SK-N-SH treated with all-trans-retinoic acid at 6 μM for 48 hours (cell line): ENCODE data around the gene TGFBR3.

ENCODE experiments used
- ATAC-seq: fragments of 200-7000 bp; cut with Tn5 transposase; 3 replicates; pipeline ENCODE4 v1.9.1; 2020; ENCODE audit warnings: mild to moderate bottlenecking, moderate library complexity
- ARNTL ChIP-seq: fragments of 450-650 bp; formaldehyde crosslinking; IDR thresholded peaks from 2 replicates; pipeline ENCODE4 v1.5.0; 2020; ENCODE audit warnings: low read depth, mild to moderate bottlenecking, moderate library complexity, borderline replicate concordance
- BACH2 ChIP-seq: fragments of 250-450 bp; sonication (Bioruptor Pico); IDR thresholded peaks from 2 replicates; pipeline ENCODE4 v1.9.0; 2021; ENCODE audit warnings: mild to moderate bottlenecking, borderline replicate concordance
- CSDC2 ChIP-seq: fragments of 250-450 bp; sonication (Bioruptor Pico); IDR thresholded peaks from 2 replicates; pipeline ENCODE4 v1.5.0; 2020; ENCODE audit warnings: mild to moderate bottlenecking, moderate library complexity
- GLIS3 ChIP-seq: fragments of 250-450 bp; sonication (Bioruptor Pico); IDR thresholded peaks from 2 replicates; pipeline ENCODE4 v1.5.0; 2020; ENCODE audit warnings: mild to moderate bottlenecking, moderate library complexity
- ISL1 ChIP-seq: fragments of 250-450 bp; sonication (Bioruptor Pico); IDR thresholded peaks from 2 replicates; pipeline ENCODE4 v2.1.2; 2022; ENCODE audit warnings: mild to moderate bottlenecking, moderate library complexity
- OSR1 ChIP-seq: fragments of 250-450 bp; sonication (Bioruptor Pico); IDR thresholded peaks from 2 replicates; pipeline ENCODE4 v1.8.0; 2022; ENCODE audit warnings: moderate library complexity, mild to moderate bottlenecking, inconsistent platforms
- PPARA ChIP-seq: fragments of 250-450 bp; sonication (Bioruptor Pico); IDR thresholded peaks from 2 replicates; pipeline ENCODE4 v1.5.0; 2020; ENCODE audit warnings: mild to moderate bottlenecking, borderline replicate concordance
- RARB ChIP-seq: fragments of 250-450 bp; sonication (Bioruptor Pico); IDR thresholded peaks from 2 replicates; pipeline ENCODE4 v1.8.0; 2021; ENCODE audit warnings: mild to moderate bottlenecking, moderate library complexity
- TCF4 ChIP-seq: fragments of 250-450 bp; sonication (Bioruptor Pico); IDR thresholded peaks from 2 replicates; pipeline ENCODE4 v1.8.0; 2021; ENCODE audit warnings: mild to moderate bottlenecking, moderate library complexity, borderline replicate concordance
- TOX ChIP-seq: fragments of 250-450 bp; sonication (Bioruptor Pico); IDR thresholded peaks from 2 replicates; pipeline ENCODE4 v1.8.0; 2021; ENCODE audit warnings: mild to moderate bottlenecking, moderate library complexity, borderline replicate concordance
- ZC3H10 ChIP-seq: fragments of 250-450 bp; sonication (Bioruptor Pico); IDR thresholded peaks from 2 replicates; pipeline ENCODE4 v1.5.1; 2021; ENCODE audit warnings: mild to moderate bottlenecking, moderate library complexity
- ZFP3 ChIP-seq: fragments of 250-450 bp; sonication (Bioruptor Pico); IDR thresholded peaks from 2 replicates; pipeline ENCODE4 v1.5.0; 2020; ENCODE audit warnings: mild to moderate bottlenecking, moderate library complexity
- ZFP30 ChIP-seq: fragments of 450-650 bp; formaldehyde crosslinking; IDR thresholded peaks from 2 replicates; pipeline ENCODE4 v1.5.0; 2022; ENCODE audit warnings: mild to moderate bottlenecking, moderate library complexity
- ZNF70 ChIP-seq: fragments of 450-650 bp; formaldehyde crosslinking; IDR thresholded peaks from 2 replicates; pipeline ENCODE4 v1.5.0; 2020; ENCODE audit warnings: mild to moderate bottlenecking, moderate library complexity
- ZNF8 ChIP-seq: fragments of 450-650 bp; formaldehyde crosslinking; IDR thresholded peaks from 2 replicates; pipeline ENCODE4 v1.5.0; 2020; ENCODE audit warnings: mild to moderate bottlenecking, moderate library complexity
- TF ChIP-seq, protein P1 (sequence below): fragments of 250-450 bp; sonication (Bioruptor Pico); IDR thresholded peaks from 2 replicates; pipeline ENCODE4 v1.5.1; 2020; ENCODE audit warnings: low read depth, mild to moderate bottlenecking, moderate library complexity
- TF ChIP-seq, protein P2 (sequence below): fragments of 250-450 bp; sonication (Bioruptor Pico); IDR thresholded peaks from 2 replicates; pipeline ENCODE4 v1.5.0; 2020; ENCODE audit warnings: mild to moderate bottlenecking, moderate library complexity
- TF ChIP-seq, protein P3 (sequence below): fragments of 250-450 bp; sonication (Bioruptor Pico); IDR thresholded peaks from 2 replicates; pipeline ENCODE4 v1.8.0; 2020; ENCODE audit warnings: mild to moderate bottlenecking, moderate library complexity, borderline replicate concordance
- TF ChIP-seq, protein P4 (sequence below): fragments of 250-450 bp; sonication (Bioruptor Pico); IDR thresholded peaks from 2 replicates; pipeline ENCODE4 v1.5.1; 2021; ENCODE audit warnings: mild to moderate bottlenecking, moderate library complexity

The TGFBR3 gene

DNA sequence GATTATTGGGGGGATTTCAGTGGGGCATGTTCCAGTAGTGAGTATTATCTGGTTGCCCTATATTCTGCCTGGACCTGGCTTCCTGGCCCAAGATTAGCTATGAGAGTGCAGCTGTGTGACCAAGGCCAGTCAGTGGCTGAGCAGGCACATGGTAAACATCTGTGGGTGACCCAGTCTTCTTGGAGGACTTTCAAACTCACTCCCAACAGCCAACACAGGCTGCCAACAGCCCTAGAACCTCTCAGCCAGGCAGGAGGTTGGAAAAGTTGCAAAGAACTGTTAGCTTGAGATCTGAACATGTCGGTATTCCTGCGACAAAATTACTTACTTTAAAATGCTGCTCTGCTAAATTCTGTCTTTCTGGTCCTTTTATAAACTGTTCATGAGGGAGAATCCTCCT lies 192.4 kb downstream of the TGFBR3 start:
- no peak for TF ChIP-seq CSDC2 (CRISPR knock-in tag)
- no peak for TF ChIP-seq RARB (CRISPR knock-in tag)
- TF ChIP-seq, protein P1, sequence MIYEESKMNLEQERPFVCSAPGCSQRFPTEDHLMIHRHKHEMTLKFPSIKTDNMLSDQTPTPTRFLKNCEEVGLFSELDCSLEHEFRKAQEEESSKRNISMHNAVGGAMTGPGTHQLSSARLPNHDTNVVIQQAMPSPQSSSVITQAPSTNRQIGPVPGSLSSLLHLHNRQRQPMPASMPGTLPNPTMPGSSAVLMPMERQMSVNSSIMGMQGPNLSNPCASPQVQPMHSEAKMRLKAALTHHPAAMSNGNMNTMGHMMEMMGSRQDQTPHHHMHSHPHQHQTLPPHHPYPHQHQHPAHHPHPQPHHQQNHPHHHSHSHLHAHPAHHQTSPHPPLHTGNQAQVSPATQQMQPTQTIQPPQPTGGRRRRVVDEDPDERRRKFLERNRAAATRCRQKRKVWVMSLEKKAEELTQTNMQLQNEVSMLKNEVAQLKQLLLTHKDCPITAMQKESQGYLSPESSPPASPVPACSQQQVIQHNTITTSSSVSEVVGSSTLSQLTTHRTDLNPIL (CRISPR knock-in tag): no peak
- TF ChIP-seq, protein P2, sequence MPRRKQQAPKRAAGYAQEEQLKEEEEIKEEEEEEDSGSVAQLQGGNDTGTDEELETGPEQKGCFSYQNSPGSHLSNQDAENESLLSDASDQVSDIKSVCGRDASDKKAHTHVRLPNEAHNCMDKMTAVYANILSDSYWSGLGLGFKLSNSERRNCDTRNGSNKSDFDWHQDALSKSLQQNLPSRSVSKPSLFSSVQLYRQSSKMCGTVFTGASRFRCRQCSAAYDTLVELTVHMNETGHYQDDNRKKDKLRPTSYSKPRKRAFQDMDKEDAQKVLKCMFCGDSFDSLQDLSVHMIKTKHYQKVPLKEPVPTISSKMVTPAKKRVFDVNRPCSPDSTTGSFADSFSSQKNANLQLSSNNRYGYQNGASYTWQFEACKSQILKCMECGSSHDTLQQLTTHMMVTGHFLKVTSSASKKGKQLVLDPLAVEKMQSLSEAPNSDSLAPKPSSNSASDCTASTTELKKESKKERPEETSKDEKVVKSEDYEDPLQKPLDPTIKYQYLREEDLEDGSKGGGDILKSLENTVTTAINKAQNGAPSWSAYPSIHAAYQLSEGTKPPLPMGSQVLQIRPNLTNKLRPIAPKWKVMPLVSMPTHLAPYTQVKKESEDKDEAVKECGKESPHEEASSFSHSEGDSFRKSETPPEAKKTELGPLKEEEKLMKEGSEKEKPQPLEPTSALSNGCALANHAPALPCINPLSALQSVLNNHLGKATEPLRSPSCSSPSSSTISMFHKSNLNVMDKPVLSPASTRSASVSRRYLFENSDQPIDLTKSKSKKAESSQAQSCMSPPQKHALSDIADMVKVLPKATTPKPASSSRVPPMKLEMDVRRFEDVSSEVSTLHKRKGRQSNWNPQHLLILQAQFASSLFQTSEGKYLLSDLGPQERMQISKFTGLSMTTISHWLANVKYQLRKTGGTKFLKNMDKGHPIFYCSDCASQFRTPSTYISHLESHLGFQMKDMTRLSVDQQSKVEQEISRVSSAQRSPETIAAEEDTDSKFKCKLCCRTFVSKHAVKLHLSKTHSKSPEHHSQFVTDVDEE: no peak
- no peak for TF ChIP-seq OSR1
- no peak for TF ChIP-seq ZC3H10
- no peak for TF ChIP-seq ZNF70
- no peak for TF ChIP-seq ZFP30 (CRISPR knock-in tag)
- no peak for TF ChIP-seq ARNTL (CRISPR knock-in tag)
- no peak for TF ChIP-seq ZFP3 (CRISPR knock-in tag)
- TF ChIP-seq, protein P3, sequence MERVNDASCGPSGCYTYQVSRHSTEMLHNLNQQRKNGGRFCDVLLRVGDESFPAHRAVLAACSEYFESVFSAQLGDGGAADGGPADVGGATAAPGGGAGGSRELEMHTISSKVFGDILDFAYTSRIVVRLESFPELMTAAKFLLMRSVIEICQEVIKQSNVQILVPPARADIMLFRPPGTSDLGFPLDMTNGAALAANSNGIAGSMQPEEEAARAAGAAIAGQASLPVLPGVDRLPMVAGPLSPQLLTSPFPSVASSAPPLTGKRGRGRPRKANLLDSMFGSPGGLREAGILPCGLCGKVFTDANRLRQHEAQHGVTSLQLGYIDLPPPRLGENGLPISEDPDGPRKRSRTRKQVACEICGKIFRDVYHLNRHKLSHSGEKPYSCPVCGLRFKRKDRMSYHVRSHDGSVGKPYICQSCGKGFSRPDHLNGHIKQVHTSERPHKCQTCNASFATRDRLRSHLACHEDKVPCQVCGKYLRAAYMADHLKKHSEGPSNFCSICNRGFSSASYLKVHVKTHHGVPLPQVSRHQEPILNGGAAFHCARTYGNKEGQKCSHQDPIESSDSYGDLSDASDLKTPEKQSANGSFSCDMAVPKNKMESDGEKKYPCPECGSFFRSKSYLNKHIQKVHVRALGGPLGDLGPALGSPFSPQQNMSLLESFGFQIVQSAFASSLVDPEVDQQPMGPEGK (CRISPR knock-in tag): no peak
- TF ChIP-seq ZNF8 (CRISPR knock-in tag): no peak
- TF ChIP-seq GLIS3 (CRISPR knock-in tag): no peak
- ATAC-seq: no peak

DNA sequence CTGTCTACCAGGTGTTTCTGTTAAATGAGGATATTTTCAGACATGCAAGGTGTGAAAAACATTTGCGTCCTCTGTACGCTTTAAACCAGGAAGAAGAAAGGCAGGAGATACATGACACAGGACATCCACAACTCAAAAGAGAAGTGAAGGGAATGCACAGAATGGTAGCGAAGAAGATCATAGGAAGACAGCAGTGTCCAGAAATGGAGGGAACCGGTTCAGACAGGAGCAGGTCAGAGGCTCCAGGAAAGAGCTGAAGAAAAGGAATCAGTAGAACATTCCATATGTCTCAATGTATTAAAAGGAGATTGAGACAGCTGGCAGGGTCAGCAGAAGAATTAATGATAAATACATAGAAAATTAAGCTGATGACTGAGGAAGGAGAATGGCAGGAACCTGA lies 194.4 kb downstream of the TGFBR3 start:
- no peak for ATAC-seq
- no peak for TF ChIP-seq TCF4
- no peak for TF ChIP-seq ZC3H10
- TF ChIP-seq ZFP30 (CRISPR knock-in tag): no peak
- TF ChIP-seq, protein P4, sequence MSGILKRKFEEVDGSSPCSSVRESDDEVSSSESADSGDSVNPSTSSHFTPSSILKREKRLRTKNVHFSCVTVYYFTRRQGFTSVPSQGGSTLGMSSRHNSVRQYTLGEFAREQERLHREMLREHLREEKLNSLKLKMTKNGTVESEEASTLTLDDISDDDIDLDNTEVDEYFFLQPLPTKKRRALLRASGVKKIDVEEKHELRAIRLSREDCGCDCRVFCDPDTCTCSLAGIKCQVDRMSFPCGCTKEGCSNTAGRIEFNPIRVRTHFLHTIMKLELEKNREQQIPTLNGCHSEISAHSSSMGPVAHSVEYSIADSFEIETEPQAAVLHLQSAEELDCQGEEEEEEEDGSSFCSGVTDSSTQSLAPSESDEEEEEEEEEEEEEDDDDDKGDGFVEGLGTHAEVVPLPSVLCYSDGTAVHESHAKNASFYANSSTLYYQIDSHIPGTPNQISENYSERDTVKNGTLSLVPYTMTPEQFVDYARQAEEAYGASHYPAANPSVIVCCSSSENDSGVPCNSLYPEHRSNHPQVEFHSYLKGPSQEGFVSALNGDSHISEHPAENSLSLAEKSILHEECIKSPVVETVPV (CRISPR knock-in tag): no peak
- TF ChIP-seq, protein P2: no peak
- TF ChIP-seq, all 23 proteins: peak for 0

DNA sequence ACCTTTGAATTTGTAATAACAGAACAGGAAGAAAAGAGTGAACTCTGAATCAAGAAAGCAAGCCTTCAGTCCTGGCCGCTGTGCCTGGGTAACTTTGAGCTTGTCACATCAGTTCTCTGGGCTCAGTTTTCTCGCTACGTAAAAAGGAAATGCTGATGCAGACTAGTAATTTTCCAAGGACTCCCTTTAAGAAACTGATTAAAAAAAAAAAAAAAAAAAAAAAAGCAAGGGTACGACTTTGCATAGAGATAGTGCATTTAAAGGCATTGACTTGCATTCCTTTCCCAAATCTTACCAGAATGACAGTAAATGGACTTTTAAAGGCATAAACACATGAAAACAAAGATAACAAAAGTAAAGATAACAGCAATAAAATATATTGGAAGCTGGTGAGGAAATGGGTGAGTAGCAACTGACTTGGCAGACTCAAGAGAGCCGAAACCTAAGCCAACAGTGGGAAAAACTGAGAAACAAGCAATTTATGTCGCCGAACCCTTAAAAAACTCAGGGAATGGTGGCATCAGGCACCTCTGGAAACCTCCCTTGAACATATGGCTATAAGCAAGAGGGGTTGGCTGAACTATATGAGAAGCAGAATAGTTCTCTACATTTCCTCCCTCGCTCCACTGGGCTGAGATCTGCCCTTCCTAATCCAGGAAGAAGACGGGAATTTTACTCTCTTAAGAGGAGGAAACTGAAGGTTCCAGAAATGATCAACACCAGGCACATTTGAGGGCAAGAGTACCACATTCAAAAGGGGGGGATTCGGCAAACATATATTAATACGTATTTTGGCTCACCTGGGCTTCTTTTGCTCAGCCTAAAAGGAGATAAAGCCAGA lies 196.1 kb downstream of the TGFBR3 start:
- no peak for ATAC-seq
- TF ChIP-seq BACH2 (CRISPR knock-in tag) (no peak), ZFP3 (CRISPR knock-in tag) (no peak), ZFP30 (CRISPR knock-in tag) (no peak), PPARA (no peak), RARB (CRISPR knock-in tag) (no peak), CSDC2 (CRISPR knock-in tag) (no peak), ARNTL (CRISPR knock-in tag) (no peak), TOX (no peak), ISL1 (no peak)
- TF ChIP-seq, protein P2: no peak
- TF ChIP-seq, protein P1 (CRISPR knock-in tag): no peak
- TF ChIP-seq, protein P3 (CRISPR knock-in tag): no peak
